ENCODE results near the gene WDR31.

WDR31 gene

GRCh38 chr9:113341712-113342410, 1.8 kb upstream of the WDR31 start:
- DNase-seq (ENCODE audit: low read depth in 2 of 2) = no peak

- no peak for DNase-seq (ENCODE audit: low read depth in 2 of 2)
Observed at GRCh38 chr9:113337714-113338113, 2.4 kb downstream of the WDR31 start.

GRCh38 chr9:113331780-113332179, 8.3 kb downstream of the WDR31 start:
- no peak for DNase-seq (ENCODE audit: low read depth in 2 of 2)

- DNase-seq (ENCODE audit: low read depth in 2 of 2) = no peak
Observed at GRCh38 chr9:113328045-113328782, 11.9 kb downstream of the WDR31 start.

- DNase-seq (ENCODE audit: low read depth in 2 of 2) = no peak
Observed at GRCh38 chr9:113326230-113326629, 13.8 kb downstream of the WDR31 start.

GRCh38 chr9:113322671-113323070, 17.4 kb downstream of the WDR31 start:
- DNase-seq (ENCODE audit: low read depth in 2 of 2) = no peak

- no peak for DNase-seq (ENCODE audit: low read depth in 2 of 2)
Observed at GRCh38 chr9:113320051-113320450, 20.0 kb downstream of the WDR31 start.

GRCh38 chr9:113319054-113319453, 21.0 kb downstream of the WDR31 start:
- no peak for DNase-seq (ENCODE audit: low read depth in 2 of 2)

- no peak for DNase-seq (ENCODE audit: low read depth in 2 of 2)
Observed at GRCh38 chr9:113317777-113318176, 22.3 kb downstream of the WDR31 start.

GRCh38 chr9:113316030-113316429, 24.0 kb downstream of the WDR31 start:
- DNase-seq (ENCODE audit: low read depth in 2 of 2) = no peak

- DNase-seq (ENCODE audit: low read depth in 2 of 2) = no peak
Observed at GRCh38 chr9:113315231-113315630, 24.8 kb downstream of the WDR31 start.

- no peak for DNase-seq (ENCODE audit: low read depth in 2 of 2)
Observed at GRCh38 chr9:113313261-113313660, 26.8 kb downstream of the WDR31 start.

GRCh38 chr9:113311961-113312360, 28.1 kb downstream of the WDR31 start:
- DNase-seq (ENCODE audit: low read depth in 2 of 2) = no peak

- DNase-seq (ENCODE audit: low read depth in 2 of 2) = no peak
Observed at GRCh38 chr9:113310538-113310937, 29.5 kb downstream of the WDR31 start.

GRCh38 chr9:113309204-113309813, 30.8 kb downstream of the WDR31 start:
- DNase-seq (ENCODE audit: low read depth in 2 of 2) = no peak

- no peak for DNase-seq (ENCODE audit: low read depth in 2 of 2)
Observed at GRCh38 chr9:113307396-113307975, 32.6 kb downstream of the WDR31 start.

GRCh38 chr9:113306566-113306965, 33.5 kb downstream of the WDR31 start:
- no peak for DNase-seq (ENCODE audit: low read depth in 2 of 2)

GRCh38 chr9:113302792-113303418, 37.2 kb downstream of the WDR31 start, which contains the start of gene RNF183:
Gene RNF183 (minus strand): TSS chr9:113303376. CDS start chr9:113298184, 5,192 bp downstream.
- DNase-seq (ENCODE audit: low read depth in 2 of 2) = no peak

- DNase-seq (ENCODE audit: low read depth in 2 of 2) = no peak
Observed at GRCh38 chr9:113301548-113301947, 38.5 kb downstream of the WDR31 start.

GRCh38 chr9:113299800-113300292, 40.2 kb downstream of the WDR31 start:
- DNase-seq (ENCODE audit: low read depth in 2 of 2) = no peak

- no peak for DNase-seq (ENCODE audit: low read depth in 2 of 2)
Observed at GRCh38 chr9:113298924-113299770, 40.9 kb downstream of the WDR31 start.
